CD4-positive, alpha-beta T cell treated with Interleukin-12 subunit alpha and Interleukin-12 subunit beta, for 1 hour (primary cell): ENCODE results near the gene TMIGD3.

Experiments used
- DNase-seq: peaks from one replicate; pipeline ENCODE4 v3.0.0-alpha.2; 2020

Gene TMIGD3

DNA sequence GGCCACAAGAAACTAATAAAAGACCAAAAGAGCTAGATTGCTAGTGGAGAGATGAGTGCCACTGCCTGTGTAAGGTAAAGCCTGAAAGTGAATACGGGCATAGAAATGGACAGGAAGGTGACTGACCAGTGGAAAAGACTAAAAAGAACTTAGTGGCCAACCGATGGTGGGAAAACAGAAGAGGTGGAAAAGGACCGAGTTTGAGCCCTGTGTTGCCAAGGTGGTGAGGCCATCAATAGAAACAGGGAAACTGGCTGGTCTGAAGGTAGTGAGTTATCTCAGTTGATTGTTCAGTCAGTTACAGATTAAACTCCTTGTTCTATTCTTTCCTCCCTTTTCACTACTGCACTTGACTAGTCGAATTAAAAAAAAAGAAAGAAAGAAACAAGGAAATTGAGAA lies 56.9 kb downstream of the TMIGD3 start:
- no peak for DNase-seq

DNA sequence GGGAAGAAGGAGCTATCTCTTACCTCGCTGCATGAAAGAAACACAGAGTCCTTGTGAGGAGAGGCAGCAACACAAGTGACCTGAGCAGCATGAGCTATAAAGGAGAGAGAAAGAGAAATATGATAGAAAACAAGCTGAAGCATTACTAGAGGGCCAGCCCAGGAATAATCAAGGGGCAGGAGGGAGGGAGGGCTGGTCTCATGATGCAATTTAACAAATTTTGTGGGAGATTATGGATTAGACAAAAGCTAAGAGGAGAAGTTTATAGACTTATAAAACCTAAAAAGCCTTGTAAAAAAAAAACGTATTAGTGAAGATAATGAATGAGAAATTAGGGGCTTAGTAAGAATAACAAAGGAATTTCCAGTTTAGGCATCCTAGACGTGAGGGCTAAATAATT lies 59.4 kb downstream of the TMIGD3 start:
- DNase-seq, result no peak

DNA sequence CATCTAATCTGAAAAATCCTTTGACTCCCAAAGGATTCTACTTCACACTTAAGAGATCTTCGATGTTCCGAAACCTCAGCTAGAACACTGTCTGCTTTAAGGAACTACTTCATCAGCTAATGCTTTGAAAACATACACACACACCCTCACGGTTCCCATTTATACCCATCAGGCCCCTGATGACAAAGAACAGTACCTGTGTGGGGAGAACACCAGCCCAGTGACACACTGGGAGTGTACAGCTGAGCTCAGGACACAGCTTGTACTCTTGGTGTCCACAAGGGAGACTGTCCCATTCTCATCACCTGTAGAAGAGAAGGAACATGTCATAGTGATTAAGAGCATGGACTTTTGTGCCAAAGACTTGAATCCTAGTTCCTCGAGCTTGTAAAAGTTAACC lies 61.0 kb downstream of the TMIGD3 start:
- no peak for DNase-seq

DNA sequence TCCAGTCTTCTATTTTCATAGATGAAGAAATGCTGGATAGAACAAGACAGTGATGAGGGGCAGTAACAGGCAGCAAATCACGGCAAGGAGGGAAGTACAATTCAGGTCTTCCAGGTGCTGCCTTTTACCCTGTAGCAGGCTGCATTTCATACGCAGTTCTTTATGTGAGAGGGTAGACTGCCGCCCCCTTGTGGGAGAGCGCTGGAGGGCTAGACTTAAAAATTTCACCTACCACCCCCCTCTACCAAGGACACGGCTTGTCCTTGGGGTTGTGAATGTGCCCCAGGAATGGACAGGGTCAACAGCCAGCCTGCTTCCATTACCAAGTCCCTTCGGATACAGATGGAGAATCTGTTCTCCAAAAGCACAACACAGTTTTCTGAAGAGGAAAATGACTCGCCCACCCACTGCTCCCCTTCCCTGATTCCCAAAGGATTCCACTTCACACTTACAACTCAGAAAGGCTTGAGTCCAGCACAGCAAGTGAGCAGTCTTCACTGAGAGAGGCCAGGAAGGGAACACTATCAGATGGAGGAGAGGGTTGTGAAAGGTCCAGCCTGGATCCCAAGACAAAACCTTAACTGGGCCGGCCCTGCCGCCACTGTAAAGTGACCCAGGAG lies 61.8 kb downstream of the TMIGD3 start:
- peak; percentile 76 for DNase-seq

DNA sequence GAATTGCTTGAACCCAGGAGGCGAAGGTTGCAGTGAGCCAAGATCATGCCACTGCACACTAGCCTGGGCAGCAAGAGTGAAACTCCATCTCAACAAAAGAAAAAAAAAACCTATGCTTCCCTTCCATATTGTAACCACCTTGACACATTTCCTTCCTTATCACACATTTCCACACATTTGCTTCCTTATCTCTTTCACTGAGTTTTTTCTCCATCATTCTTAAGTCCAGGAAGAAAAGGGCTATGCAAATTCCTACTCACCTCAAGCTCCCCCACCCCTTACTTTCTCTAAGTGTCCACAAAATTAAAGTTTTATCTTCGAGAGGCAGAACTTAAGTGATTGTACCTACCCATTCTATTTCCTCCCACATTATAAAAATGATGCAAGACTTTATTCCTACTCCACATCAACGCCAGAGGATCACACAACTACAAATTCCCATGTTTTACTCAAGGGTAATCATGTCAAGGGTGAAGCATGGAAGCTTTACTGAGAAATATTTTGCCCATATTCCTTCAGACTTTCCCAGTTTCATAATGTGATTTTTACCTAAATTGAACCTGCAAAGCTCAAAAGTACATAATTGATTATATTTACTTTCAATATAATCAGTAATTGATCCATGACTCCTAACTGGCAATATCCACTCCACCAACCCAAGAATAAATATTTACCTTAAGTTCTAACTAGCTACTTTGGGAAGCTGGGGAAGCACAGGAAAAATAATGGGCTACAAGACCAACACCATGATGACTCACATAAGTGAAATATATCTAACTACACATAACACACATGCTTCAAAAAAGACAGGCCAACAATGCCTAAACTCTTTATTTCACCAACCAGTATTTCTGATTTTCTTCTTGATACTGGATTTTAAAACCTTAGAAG lies 63.7 kb downstream of the TMIGD3 start:
- no peak for DNase-seq

DNA sequence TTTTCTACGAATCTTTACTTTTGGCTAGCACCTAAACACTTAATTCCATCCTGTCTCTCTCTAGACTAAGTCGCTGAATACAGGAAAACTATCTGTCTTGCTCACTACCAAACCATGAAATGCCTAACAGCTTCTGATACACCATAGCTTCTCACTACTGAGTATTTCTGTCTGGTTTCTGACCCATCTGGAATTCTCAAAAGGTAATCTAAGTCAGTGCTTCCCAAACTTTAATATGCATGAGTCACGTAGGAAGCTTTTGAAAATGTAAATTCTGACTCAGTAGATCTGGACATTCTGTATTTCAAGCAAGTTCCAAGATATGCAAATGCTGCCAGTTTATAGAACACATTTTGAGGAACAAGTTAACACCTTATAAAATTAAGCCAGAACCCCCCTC lies 66.7 kb downstream of the TMIGD3 start:
- DNase-seq, result no peak
